HG03159 (cell line): ENCODE results near the gene DNAH17.

Experiments used
- ATAC-seq: cut with Tn5 transposase; IDR thresholded peaks from one replicate; pipeline ENCODE4 v1.9.1; 2021; ENCODE audit warnings: mild to moderate bottlenecking, moderate library complexity; ENCODE audit not compliant: unreplicated experiment

The DNAH17 gene

DNA sequence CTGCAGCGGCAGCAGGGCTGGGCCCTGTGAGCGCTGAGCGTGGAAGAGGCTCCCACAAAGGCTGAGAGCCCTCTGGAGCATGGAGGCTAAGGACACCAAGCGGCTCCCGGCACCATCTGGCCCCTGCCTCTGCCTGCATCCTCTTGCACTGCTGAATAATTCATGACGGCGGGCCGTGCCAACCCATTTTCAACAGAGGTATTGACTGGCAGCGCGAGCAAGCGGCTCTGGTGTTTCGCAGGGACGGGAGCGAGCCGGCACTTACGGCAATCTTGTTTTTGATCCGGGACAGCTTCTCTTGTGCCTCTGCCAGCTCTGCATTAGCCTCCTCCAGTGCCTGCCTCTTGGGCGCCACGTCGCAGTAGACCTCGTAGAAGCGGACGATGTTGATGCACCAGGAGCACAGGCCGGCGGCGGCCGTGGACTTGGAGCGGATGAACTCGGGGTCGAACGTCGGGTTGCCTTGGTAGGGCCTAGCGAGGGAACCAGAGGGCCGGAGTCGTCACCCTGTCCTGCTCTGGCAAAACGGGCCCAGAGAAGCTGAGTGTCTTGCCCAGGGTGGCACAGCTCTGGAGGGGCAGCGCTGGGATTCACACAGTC is 118.4 kb downstream of the DNAH17 start:
- ATAC-seq, result no peak

DNA sequence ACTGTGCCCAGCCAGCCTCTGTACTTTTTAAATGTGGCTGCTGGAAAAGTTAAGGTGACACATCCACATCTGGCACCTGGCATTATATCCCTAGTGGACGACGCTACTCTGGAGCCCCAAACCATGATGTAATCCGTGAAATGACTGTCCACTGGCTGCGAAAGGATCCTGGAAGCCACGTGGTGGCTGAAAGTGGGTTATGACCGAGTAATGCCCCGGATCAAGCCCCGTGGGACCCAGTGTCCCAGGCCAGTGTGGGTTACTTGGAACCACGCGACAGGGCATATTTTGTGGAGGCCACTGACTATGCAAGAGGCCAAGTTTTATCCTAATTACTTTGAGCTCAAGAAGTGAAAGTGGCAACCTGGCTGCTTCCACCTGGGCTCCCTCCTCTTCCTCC is 119.1 kb downstream of the DNAH17 start:
- no peak for ATAC-seq

DNA sequence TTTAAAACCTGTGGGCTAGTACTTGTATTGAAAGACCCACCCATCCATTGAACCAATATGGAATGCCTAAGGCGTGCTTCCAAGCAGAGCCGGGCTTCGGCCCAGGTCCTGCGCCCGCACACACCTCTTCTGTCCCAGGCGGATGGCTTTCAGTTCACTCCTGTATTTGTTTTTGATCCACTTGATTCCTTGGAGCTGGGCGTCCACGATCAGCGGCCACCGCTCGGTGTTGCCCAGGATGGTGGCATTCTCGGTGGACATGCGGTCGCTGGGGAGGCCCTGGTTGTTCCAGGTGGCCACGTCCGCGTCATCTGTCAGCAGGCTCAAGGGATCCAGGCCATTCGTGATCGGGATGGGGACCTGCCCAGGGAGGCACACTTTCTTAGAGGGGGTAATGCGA is 122.8 kb downstream of the DNAH17 start:
- no peak for ATAC-seq

DNA sequence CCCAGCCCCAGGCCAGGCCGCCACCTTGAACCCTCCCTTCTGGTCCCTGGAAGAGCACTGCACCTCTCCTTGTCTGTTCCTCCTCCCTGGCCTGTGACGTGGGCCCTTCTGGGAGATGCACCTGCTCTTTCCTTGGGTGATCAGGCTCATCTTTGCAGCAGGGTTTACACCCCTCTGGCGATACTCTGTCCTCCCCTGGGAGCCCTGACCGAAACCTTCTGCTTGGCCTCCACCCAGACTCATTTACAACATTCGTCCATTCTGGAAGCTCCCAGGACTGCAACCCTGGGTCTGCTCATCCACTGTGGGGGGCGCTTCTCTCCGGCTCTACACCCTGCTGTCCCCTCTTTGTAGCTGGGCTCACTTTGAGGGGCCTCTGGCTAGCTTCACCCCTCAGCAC is 125.4 kb downstream of the DNAH17 start:
- no peak for ATAC-seq

DNA sequence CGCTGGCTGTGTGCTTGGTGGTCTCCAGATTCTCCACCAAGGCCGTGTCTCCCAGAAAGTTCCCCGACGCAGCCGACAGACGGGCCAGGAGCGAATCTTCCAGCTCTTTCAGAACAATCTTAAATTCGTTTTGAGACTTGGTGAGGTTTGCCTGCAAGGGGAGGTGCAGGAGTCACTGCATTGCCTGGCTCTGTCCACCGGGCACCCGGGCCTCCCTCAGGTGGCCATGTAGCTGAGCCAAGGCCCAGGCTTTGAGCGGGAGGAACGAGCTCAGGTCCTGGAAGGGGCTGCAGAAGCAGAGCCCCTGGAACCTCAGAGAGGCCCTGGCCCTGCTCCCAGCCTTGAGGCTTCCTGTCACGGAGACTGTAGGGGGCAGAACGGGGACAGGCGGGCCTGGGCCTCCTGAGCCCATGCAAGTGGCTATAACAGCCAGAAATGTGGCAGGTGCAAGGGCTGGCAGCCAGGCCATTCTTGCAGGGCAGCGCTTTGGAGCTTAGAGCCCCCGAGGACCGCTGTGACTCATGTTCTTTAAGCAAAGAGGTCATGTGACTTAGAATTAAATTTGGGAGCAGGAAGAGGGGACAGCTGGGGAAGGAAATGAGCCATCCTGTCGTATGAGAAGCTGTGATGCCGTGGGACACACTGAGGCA is 126.4 kb downstream of the DNAH17 start:
- ATAC-seq, result no peak

DNA sequence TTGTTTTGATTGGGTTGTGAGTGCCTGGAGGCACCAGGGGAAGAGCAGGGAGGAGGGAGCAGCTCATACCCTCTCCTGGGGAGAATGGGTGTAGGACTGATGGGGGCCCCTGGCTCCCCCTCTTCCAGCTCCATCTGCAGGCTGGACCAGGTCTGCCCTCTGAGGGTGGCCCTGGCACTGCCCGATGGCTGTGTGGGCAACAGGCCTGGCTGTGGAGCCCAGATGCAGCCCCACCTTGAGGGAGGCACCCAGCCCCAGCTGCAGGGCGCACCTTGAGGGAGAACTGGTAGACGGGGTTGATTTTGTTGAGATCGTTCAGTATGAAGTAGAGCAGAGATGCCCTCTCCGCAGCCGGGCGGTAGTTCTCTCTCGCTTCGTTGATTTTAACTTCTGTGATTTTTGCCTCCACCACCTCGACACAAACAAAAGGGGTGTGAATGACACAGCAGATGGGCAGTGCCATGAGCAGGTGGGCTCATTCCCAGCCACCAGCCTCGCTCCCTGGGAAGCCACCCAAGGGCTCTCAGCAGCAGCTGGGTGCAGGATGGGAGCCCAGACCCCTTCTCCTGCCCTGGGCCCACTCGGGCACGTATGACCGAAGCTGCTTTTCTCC is 127.1 kb downstream of the DNAH17 start:
- ATAC-seq, result no peak

DNA sequence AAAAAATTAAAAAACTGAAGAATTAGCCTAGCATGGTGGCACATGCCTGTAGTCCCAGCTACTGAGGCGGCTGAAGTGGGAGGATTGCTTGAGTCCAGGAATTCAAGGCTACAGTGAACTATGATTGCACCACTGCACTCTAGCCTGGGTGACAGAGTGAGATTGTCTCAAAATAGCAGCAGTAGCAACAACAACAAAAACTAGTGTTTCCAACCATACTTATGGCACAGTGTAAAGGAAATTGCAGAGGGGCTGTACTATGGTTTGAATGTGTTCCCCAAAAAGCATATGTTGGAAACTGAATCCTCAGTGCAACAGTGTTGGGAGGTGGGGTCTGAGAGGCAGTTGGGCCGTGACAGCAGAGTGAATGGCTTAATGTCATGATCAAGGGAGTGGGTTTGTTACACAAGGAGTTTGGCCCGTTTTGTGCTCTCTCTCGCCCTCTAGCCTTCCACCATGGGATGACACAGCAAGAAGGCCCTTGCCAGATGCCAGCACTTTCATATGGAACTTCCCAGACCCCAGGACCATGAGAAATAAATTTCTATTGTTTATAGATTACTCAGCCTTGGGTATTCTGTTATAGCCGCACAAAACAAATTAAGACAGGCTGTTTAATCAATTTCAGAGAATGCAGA is 128.7 kb downstream of the DNAH17 start:
- no peak for ATAC-seq

DNA sequence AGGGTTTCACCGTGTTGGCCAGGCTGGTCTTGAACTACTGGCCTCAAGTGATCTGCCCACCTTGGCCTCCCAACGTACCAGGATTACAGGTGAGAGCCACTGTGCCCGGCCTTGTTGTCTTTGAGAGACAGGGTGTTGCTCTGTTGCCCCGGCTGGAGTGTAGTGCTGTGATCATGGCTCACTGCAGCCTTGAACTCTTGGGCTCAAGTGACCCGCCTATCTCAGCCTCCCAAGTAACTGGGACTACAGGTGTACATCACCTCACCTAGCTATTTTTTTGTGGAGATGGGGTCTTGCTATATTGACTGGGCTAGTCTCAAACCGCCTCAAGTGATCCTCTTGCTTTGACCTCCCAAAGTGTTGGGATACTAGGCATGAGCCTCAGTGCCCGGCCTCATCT is 130.4 kb downstream of the DNAH17 start:
- no peak for ATAC-seq

DNA sequence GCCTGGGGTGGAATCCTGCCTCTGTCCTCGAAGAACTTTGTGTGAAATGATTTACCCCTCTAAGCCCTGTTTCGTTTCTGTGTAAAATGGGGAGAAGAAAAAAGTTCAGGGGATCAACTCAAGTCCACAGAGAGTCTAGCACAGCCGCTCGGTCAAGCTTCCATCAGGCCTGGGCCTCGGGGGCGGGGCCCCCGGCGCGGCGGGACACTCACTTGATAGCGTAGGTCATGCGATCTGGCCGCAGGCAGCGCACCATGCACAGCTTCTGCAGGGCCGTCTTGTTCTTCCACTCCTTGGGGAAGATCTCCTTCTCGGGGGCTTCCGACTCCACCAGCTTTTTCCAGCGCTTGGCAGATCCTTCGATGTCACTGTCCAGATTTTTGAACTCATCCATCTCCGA is 132.8 kb downstream of the DNAH17 start:
- no peak for ATAC-seq

DNA sequence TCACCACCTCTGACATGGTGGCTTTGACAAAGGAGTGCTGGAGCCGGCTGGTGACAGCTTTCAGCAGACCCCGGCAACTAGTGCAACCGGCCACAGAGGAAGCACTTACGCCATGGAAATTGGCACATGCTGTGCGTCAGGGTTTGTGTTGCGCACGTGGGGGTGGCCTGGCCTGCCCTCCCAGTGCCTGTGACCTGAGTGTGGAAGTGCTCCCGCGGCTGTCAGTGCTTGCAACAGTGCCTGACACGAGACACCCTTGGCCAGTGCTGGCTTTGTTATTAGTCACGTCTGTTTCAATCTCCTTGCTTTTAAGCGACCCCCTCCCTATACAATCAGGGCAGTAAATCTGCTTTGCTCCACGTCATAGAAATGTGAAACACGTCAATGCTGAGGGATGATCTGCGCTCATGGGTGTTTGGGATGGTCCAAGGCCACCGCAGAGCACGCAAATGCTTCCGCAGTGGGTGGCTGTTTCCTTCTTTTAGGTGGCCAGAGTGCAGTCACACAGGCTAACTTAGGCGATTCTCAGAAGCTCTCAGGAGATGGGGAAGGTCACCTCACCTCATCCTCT is 134.5 kb downstream of the DNAH17 start:
- ATAC-seq, result no peak

DNA sequence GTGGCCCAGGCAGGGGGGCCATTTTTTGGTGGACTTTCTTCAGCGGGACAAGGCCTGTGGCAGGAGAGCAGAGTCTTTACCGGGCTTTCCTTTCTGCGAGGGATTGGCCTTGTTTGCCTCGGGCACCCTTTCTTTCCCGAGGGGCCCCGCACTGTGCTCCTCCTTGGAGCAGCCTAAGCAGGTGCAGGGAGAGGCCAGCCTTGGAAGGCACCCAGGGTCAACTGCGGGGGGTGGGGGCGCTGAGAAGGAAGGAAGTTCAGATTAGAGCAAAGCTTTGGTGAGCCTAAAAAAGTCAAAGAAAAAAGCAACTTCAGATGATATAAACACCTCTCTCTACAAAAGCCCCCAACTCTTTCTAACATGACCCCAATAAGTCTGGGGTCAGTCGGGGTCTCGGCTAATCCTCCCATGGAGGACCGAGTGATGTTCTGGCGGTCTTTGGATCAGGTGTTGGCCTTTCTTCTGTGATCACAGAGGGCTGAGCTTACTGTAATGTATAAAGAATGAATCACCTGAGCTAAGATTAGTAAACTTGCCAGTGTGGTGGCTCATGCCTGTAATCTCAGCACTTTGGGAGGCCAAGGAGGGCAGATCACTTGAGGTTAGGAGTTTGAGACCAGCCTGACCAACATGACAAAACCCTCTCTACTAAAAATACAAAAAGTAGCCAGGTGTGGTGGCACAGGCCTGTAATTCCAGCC is 135.8 kb downstream of the DNAH17 start:
- ATAC-seq, result no peak

DNA sequence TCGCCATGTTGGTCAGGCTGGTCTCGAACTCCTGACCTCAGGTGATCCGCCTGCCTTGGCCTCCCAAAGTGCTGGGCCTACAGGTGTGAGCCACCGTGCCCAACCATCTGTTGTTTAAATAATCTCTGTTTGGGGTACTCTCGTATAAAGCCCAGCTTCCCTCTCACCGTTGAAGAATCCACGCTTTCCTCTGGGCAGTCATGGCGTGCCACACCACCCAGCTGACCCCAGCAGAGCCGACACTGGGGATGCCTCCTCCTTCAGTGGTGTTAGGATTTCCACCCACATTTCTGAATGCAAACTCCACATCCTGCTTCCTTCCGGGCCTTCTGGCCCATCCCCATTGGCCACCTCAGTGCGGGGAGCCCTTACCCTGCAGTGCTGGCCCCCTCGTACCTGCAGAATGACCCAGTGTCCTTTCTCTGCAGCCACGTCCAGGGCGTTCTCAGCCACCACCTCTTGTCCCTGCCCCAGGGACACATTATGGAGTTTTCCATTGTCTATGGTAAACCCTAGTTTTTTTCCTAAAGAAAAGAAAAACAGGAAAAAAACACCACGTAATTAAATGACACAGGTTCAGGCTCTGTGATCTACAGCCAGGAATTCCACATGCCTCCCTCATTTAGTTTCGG is 138.4 kb downstream of the DNAH17 start:
- ATAC-seq, result no peak

DNA sequence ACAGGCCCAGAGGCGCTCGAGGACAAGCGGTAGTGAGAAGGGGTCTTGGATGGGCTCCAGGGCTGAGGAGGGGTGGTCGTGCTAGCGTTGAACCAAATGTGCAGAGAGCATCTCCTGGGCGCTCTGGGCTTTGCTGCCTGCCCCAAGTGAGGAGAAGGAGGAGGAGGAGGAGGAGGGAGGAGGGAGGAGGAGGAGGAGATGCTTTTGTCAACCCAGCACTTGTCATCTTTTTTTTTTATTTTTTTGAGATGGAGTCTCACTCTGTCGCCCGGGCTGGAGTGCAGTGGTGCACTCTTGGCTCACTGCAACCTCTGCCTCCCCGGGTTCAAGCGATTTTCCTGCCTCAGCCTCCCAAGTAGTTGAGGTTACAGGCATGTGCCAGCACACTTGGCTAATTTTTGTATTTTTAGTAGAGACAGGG is 138.9 kb downstream of the DNAH17 start:
- ATAC-seq, result no peak

DNA sequence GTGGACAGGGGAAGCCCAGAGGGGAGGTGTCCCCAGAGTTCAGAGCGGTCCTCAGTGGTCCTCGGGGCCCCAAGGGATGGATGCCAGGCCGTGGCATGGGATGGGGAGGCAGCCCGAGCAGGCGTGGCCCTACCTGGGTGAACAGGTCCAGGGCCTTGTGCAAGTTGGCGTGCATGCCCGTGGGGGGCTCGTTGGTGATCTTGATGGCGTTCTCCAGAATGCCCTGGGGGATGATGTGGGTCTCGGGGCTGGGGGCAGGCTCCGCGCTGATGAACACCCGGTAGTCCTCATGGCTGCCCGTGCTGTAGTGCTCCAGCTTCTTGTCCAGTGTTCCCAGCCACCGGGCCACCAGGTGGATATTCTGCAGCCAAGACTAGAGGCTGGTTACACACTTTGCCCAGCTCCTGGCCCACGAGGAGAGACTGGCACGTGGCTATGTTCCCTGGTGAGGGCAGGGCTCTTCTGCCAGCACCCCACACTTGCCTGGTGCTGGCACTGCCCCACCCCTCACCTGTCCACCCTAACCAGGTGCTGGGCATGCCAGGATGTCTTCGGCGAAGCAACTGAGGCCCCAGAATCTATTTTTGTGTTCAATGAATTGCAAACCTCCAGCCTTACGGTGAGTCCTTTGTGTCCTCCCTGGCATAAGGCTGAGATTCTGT is 139.6 kb downstream of the DNAH17 start:
- ATAC-seq, result no peak

DNA sequence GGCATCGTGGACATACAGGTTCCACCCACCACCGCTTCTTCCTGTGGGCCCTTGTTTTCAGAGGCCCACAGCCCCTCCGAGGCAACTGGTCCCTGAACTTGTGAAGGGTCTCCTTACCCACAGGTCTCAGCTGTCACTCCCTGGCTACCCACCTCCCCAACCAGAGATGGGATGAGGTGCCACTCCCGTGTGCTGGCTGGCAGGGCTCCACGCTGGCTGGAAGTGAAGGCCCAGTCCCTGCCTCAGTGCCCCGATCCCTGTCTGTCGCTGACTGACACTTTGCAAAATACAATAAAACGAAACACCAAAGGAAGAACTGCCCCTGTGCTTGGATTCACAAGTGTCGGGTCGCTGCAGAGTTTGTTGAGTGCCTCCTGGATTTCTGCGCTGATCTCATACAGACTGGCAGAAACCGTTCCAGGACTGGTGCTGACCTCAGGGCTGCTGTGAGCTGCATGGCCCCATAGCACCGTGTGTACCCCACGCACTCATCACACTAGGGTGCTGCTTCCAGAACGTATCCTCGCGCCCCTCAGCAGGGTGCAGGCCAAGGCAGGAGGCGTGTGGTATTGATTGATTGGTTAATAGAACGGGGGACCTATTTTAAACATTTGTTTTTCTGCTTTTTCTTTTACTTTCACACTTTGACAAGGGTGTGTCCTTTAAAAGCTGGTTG is 141.7 kb downstream of the DNAH17 start:
- ATAC-seq, result no peak

DNA sequence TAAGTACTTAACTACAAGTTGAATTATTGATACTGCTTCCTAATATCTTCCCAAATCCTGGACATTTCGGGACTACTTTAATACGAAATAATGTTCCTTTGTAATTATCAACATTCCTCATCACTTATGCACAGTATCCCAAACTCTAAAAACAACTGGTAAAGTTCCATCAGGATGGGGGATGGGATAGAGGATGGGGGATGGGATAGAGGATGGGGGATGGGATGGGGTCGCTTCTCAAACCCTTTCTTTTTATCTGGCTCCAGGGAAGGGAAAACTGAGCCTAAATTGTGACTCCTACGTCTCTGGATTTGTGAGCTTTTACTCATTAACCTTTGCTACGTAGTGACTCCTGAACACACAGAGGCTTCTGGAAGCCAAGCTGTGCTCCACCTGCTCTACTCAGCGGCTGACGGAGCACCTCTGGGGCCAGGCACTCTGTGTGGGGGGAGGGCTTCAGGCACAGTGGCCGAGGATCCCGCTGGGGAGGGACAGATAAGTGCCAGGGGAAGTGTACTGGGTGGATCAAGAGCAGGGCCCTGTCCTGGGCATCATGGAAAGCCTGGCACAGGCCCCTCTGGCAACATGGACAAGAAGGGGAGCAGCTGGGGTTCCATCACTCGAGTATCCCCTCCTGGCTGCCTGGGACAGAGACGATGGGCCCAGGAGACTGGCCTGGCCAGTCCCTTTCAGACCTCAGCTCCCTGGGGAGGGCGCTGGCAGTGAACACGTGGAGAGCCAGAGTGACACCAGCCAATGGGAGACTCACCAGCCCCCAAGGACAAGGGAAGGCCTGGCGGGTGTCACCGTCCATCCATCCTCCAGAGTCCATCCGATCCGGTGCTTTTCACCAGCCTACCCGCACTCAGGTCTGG is 142.5 kb downstream of the DNAH17 start:
- no peak for ATAC-seq

DNA sequence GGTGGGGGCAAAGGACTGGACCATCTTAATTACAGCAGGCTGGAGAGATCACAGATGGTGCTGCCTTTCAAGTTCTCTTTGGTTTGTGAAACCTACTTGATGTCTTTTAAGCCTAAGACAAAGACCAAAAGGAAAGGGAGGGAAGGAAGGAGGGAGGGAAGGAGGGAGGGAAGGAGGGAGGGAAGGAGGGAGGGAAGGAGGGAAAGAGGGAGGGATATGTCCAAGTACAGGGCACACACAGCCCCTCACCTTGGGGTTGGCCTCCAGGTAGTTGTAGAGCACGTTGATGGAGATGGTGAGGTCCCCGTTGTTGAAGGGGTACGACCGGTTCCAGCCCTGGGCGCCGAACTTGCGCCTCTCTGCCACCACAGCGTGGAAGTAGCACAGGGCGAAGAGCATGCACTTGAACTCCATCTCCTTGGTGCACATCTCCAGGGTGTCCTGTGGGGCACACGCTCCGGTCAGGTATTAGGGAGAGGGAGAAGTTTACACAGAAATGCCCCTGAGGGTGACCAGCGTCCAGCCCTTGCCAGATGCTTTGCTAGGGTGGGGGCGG is 143.3 kb downstream of the DNAH17 start:
- no peak for ATAC-seq

DNA sequence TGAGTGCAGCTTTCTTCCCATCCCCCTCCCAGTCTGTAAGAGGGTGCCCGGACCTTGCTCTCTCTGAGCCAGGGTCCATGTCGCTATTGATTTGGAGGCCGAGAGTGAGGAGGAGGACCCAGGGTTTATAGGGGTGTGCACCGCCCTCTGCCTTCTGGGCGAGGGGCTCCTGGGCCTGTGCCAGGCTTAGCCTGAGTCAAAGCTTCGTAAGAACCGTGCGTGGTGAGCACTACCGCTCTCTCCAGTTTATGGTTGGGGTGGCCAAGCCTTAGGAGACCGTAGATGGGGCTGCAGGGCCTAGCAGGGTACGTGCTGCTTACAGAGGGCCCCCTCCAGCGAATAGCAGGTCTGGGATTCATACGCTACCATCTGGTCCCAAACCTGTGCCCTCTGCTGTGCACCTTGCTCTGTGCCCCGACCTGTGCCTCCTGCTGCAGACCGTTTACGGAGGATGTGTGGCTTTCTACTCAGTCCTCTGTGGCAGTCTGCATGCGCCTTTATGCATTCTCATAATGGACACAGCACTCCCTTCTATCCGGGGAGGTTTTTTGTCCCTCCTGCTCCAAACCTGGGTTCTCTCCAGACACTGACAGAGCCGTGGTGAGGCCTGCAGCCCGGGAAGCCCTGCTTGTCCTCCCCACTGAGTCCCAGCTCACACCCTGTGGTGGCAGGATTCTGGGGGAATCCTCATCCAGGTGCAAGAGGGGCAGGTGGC is 144.0 kb downstream of the DNAH17 start:
- ATAC-seq, result no peak
